ENCODE measurements around the gene NCLN.
"Not testable (repeated sequence)": the region's sequence is repeated elsewhere in the genome, so short reads cannot be mapped to it uniquely, and the experiment has no call there.

The NCLN gene

GRCh38 chr19:3154957-3155736 lies 30.6 kb upstream of the NCLN start:
- peak; percentile 83 for DNase-seq

- no peak for DNase-seq
Observed at GRCh38 chr19:3157096-3157845, 28.5 kb upstream of the NCLN start.

- DNase-seq: no peak
Observed at GRCh38 chr19:3159565-3159964, 26.2 kb upstream of the NCLN start.

DNA sequence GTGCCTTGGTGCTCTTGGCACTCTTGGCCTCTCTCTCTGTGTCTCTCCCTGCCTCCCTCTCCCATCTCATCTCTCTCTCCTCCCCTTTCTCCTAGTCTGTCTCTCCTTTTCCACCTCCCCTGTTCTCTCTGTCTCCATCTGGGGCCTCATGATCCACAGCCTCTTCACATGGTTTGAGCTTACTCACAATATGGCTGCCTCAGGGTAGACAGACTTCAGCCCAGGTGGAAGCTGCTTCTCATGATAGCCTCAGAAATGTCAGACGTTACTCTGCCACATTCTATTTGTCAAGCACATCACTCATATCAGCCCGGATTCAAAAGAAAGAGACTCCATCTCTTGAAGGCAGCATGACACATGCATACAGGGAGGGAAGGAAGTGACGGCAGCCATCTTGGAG lies 25.5 kb upstream of the NCLN start:
- no peak for DNase-seq

GRCh38 chr19:3161453-3161852 lies 24.3 kb upstream of the NCLN start:
- DNase-seq: no peak

GRCh38 chr19:3162418-3163229 lies 23.1 kb upstream of the NCLN start:
- no peak for DNase-seq

GRCh38 chr19:3163230-3163886 lies 22.4 kb upstream of the NCLN start:
- DNase-seq: peak; percentile 64

DNA sequence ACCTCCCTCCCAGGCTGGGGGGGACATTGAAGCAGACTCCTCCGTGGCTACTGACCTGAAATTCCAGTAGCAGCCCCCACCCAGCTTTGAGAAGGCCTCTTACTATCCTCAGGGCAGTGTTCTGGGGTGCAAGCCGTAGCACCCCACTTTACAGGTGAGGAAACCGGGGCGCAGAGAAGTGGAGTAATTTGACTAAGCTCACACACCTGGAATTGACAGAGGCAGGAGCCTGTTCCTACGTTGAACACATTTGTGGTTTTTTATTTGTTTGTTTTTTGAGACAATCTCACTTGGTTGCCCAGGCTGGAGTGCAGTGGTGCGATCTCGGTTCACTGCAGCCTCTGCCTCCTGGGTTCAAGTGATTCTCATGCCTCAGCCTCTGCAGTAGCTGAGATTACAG lies 21.8 kb upstream of the NCLN start:
- no peak for DNase-seq

GRCh38 chr19:3167533-3168272 lies 18.0 kb upstream of the NCLN start:
- no peak for DNase-seq

DNA sequence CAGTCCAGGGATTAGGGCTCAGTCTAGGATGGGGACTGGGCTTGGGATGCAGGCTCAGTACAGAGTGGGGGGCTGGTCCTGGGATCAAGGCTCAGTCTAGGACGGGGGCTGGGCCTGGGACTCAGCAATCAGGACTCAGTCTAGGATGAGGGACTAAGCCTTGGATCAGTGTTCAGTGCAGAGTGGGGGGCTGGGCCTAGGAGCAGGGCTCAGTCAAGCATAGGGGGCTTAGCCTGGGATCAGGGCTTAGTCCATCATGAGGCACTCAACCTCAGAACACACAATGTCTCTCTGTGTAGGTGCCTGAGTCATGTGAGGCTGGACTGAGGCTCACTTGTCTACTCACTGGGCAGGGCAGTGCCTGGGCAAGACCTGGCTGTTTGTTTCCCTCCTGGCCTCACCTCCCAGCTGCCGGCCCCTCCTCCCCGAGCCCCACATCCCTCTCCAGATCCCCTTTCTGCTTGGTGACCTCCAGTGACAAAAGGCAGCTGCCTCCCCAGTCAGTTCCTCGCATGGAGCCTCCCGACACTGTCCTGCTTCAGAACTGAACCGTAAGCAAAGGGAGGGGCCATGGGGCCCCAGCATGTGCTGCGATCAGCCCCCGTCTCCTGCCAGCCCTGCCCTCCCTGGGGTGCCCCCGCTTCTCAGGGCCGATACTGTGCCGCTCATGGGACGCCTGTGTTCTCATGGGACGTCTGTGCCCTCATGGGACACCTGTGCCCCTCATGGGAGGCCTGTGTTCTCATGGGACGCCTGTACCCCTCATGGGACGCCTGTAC lies 13.6 kb upstream of the NCLN start:
- no peak for DNase-seq

DNA sequence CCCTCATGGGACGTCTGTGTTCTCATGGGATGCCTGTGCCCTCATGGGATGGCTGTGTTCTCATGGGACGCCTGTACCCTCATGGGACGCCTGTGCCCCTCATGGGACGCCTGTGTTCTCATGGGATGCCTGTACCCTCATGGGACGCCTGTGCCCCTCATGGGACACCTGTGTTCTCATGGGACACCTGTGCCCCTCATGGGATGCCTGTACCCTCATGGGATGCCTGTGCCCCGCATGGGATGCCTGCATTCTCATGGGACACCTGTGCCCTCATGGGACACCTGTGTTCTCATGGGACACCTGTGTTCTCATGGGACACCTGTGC lies 13.1 kb upstream of the NCLN start:
- DNase-seq: not testable (repeated sequence)

GRCh38 chr19:3175781-3176714 lies 9.7 kb upstream of the NCLN start:
- DNase-seq: peak; percentile 14

GRCh38 chr19:3176715-3177501 lies 8.8 kb upstream of the NCLN start:
- peak; percentile 67 for DNase-seq

GRCh38 chr19:3178377-3178972 lies 7.3 kb upstream of the NCLN start, which contains the start of gene S1PR4:
Gene S1PR4, plus strand, starts transcription at chr19:3178769. Its CDS starts 24 bp downstream, at chr19:3178793.
- DNase-seq: peak; percentile 52

DNA sequence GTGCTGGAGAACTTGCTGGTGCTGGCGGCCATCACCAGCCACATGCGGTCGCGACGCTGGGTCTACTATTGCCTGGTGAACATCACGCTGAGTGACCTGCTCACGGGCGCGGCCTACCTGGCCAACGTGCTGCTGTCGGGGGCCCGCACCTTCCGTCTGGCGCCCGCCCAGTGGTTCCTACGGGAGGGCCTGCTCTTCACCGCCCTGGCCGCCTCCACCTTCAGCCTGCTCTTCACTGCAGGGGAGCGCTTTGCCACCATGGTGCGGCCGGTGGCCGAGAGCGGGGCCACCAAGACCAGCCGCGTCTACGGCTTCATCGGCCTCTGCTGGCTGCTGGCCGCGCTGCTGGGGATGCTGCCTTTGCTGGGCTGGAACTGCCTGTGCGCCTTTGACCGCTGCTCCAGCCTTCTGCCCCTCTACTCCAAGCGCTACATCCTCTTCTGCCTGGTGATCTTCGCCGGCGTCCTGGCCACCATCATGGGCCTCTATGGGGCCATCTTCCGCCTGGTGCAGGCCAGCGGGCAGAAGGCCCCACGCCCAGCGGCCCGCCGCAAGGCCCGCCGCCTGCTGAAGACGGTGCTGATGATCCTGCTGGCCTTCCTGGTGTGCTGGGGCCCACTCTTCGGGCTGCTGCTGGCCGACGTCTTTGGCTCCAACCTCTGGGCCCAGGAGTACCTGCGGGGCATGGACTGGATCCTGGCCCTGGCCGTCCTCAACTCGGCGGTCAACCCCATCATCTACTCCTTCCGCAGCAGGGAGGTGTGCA lies 6.6 kb upstream of the NCLN start:
- peak; percentile 14 for DNase-seq

GRCh38 chr19:3179739-3180293 lies 5.9 kb upstream of the NCLN start:
- DNase-seq: peak; percentile 59

DNA sequence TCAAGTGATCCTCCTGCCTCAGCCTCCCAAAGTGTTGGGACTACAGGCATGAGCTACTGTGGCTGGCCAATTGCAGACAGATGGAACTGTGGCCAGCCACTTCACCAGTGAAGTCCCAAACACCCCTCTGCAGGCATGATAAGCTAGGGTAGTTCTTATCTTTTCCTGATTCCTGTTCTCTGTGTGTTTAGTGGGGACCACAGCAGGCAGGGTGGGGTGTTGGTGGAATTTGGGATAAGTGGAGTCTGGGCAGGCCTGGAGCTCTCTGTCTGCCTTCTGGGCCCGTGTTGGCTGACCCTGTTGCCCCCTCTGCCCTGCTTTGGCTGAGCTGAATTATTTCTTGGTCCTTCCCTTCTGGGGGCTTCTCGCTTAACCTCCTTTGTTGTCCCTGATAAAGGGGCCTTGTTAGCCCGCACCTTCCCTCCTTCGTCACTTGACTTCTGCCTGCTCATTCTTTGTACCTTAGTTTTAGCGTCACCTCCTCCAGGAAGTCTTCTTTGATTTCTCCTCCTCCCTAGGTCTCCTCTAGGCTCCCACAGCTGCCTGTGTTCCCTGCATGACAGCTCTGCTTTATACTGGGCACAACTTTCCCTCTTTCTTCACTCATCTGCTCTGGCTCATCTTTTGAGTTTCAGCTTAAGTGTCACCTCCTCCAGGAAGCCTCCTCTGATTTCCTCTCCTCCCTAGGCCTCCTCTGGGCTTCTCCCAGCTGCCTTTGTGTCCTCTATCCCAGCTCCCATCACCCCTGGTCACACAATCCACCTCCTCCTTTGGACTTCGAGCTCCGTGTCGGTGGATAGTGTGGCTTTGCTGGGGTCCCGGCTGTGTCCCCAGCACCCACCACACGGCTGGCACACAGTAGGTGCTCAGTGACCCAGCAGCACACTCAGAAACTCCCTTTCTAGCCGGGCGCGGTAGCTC lies 1.7 kb upstream of the NCLN start:
- no peak for DNase-seq

All from stimulated activated naive CD4-positive, alpha-beta T cell treated with Interleukin-2 at 50 U/mL for 16 hours (primary cell).